H9 (cell line): ENCODE measurements around the gene CUL4A. TPM values are rescaled to one million over a fixed set of nuclear protein-coding genes. Genes with fewer than 3 reads are reported as not detected.

Source experiments
- DNase-seq: peaks from one replicate; pipeline ENCODE4 v3.0.0-alpha.2; 2017
- H2AFZ ChIP-seq: one replicate; pipeline ENCODE4 v1.6.1; 2013; ENCODE audit warnings: mild to moderate bottlenecking, low read length, control low read depth, moderate library complexity
- H2AK5ac ChIP-seq: 2 replicates; pipeline ENCODE4 v1.6.1; 2013; ENCODE audit warnings: low read length, control low read depth, mixed read lengths; ENCODE audit not compliant: insufficient read length
- H2BK120ac ChIP-seq: one replicate; pipeline ENCODE4 v1.6.1; 2013; ENCODE audit warnings: low read depth, mild to moderate bottlenecking, low read length, control low read depth, inconsistent platforms; ENCODE audit not compliant: poor library complexity, severe bottlenecking
- H2BK12ac ChIP-seq: 2 replicates; pipeline ENCODE4 v1.6.1; 2013; ENCODE audit warnings: low read length, control low read depth, mixed read lengths, low read depth; ENCODE audit not compliant: insufficient read length
- H2BK15ac ChIP-seq: 2 replicates; pipeline ENCODE4 v1.6.1; 2013; ENCODE audit warnings: low read depth, low read length, control low read depth
- H2BK20ac ChIP-seq: one replicate; pipeline ENCODE4 v1.6.1; 2013; ENCODE audit warnings: low read depth, mild to moderate bottlenecking, low read length, control low read depth, inconsistent platforms; ENCODE audit not compliant: poor library complexity, severe bottlenecking
- H2BK5ac ChIP-seq: 2 replicates; pipeline ENCODE4 v1.6.1; 2013; ENCODE audit warnings: low read length, control low read depth, mixed read lengths; ENCODE audit not compliant: insufficient read length
- H3K14ac ChIP-seq: 2 replicates; pipeline ENCODE4 v1.6.1; 2013; ENCODE audit warnings: low read length, control low read depth; ENCODE audit not compliant: insufficient read depth
- H3K18ac ChIP-seq: 2 replicates; pipeline ENCODE4 v1.6.1; 2013; ENCODE audit warnings: low read depth, mild to moderate bottlenecking, mixed read lengths, low read length, control low read depth; ENCODE audit not compliant: insufficient read length
- H3K23ac ChIP-seq: 2 replicates; pipeline ENCODE4 v1.6.1; 2013; ENCODE audit warnings: low read length, control low read depth, mixed read lengths, low read depth; ENCODE audit not compliant: insufficient read length
- H3K23me2 ChIP-seq: 2 replicates; pipeline ENCODE4 v1.6.1; 2013; ENCODE audit warnings: low read depth, mild to moderate bottlenecking, mixed read lengths, low read length, control low read depth; ENCODE audit not compliant: insufficient read length, poor library complexity, severe bottlenecking
- H3K27ac ChIP-seq: 2 replicates; pipeline ENCODE4 v1.5.1; 2013; ENCODE audit warnings: low read length, control low read depth, mixed read lengths, low read depth; ENCODE audit not compliant: insufficient read length
- H3K27me3 ChIP-seq: 2 replicates; pipeline ENCODE4 v1.6.1; 2013; ENCODE audit warnings: low read length, control low read depth, inconsistent platforms; ENCODE audit not compliant: insufficient read depth
- H3K4ac ChIP-seq: 2 replicates; pipeline ENCODE4 v1.6.1; 2013; ENCODE audit warnings: low read depth, mild to moderate bottlenecking, control low read depth, inconsistent platforms, low read length, moderate library complexity
- H3K4me1 ChIP-seq: 2 replicates; pipeline ENCODE4 v1.6.1; 2013; ENCODE audit warnings: low read length, control low read depth, inconsistent platforms; ENCODE audit not compliant: insufficient read depth
- H3K4me2 ChIP-seq: 2 replicates; pipeline ENCODE4 v1.6.1; 2013; ENCODE audit warnings: low read length, control low read depth, mixed read lengths; ENCODE audit not compliant: insufficient read length, insufficient read depth
- H3K56ac ChIP-seq: 2 replicates; pipeline ENCODE4 v1.6.1; 2013; ENCODE audit warnings: low read depth, mild to moderate bottlenecking, mixed read lengths, low read length, control low read depth; ENCODE audit not compliant: insufficient read length
- H3K79me1 ChIP-seq: 2 replicates; pipeline ENCODE4 v1.6.1; 2013; ENCODE audit warnings: low read depth, mild to moderate bottlenecking, moderate library complexity, low read length, control low read depth, inconsistent platforms; ENCODE audit not compliant: insufficient read depth, poor library complexity, severe bottlenecking
- H3K79me2 ChIP-seq: 2 replicates; pipeline ENCODE4 v1.6.1; 2013; ENCODE audit warnings: low read length, control low read depth, inconsistent platforms; ENCODE audit not compliant: insufficient read depth
- H3K9ac ChIP-seq: 2 replicates; pipeline ENCODE4 v1.6.1; 2013; ENCODE audit warnings: low read length, control low read depth, mixed read lengths; ENCODE audit not compliant: insufficient read length; ENCODE audit errors: extremely low read depth
- H3K9me3 ChIP-seq: one replicate; pipeline ENCODE4 v1.6.1; 2013; ENCODE audit warnings: low read depth, low read length, inconsistent platforms; ENCODE audit not compliant: control insufficient read depth
- H3T11ph ChIP-seq: one replicate; pipeline ENCODE4 v1.6.1; 2013; ENCODE audit warnings: mild to moderate bottlenecking, low read length, control low read depth, inconsistent platforms
- H4K20me1 ChIP-seq: one replicate; pipeline ENCODE4 v1.6.1; 2013; ENCODE audit not compliant: control insufficient read depth, insufficient read length, insufficient read depth
- H4K5ac ChIP-seq: 2 replicates; pipeline ENCODE4 v1.6.1; 2013; ENCODE audit warnings: low read depth, mild to moderate bottlenecking, mixed read lengths, low read length, control low read depth; ENCODE audit not compliant: insufficient read length
- H4K8ac ChIP-seq: replicated peaks from 2 replicates; pipeline ENCODE4 v1.6.1; 2013; ENCODE audit warnings: low read length, control low read depth, mixed read lengths, low read depth; ENCODE audit not compliant: insufficient read length
- H4K91ac ChIP-seq: 2 replicates; pipeline ENCODE4 v1.6.1; 2013; ENCODE audit warnings: low read depth, mild to moderate bottlenecking, moderate library complexity, mixed read lengths, low read length, control low read depth; ENCODE audit not compliant: insufficient read length
- H3K27ac Mint-ChIP-seq, 3 experiments: 2 replicates in 2 of 3; 3 replicates in 1 of 3; pipeline ENCODE4 v1.8.0; 2020 to 2021; ENCODE audit warnings: mixed read lengths in 3 of 3, mild to moderate bottlenecking in 1 of 3, moderate library complexity in 1 of 3
- H3K27me3 Mint-ChIP-seq: 2 replicates; pipeline ENCODE4 v1.8.0; 2021; ENCODE audit warnings: low read depth, mild to moderate bottlenecking, moderate library complexity, mixed read lengths
- H3K36me3 Mint-ChIP-seq, 3 experiments: 2 replicates in 2 of 3; 3 replicates in 1 of 3; pipeline ENCODE4 v1.8.0; 2020 to 2021; ENCODE audit warnings: low read depth in 3 of 3, mixed read lengths in 3 of 3; ENCODE audit not compliant: insufficient read depth in 1 of 3
- H3K4me1 Mint-ChIP-seq, 2 experiments: 2 replicates each; pipeline ENCODE4 v1.8.0; 2020; ENCODE audit warnings: mixed read lengths in 2 of 2
- H3K4me3 Mint-ChIP-seq, 2 experiments: 2 replicates in 1 of 2; 3 replicates in 1 of 2; pipeline ENCODE4 v1.8.0; 2020 to 2021; ENCODE audit warnings: mild to moderate bottlenecking in 2 of 2, mixed read lengths in 2 of 2, moderate library complexity in 1 of 2
- H3K9me3 Mint-ChIP-seq, 2 experiments: 2 replicates in 1 of 2; 3 replicates in 1 of 2; pipeline ENCODE4 v1.8.0; 2020; ENCODE audit warnings: mild to moderate bottlenecking in 2 of 2, mixed read lengths in 2 of 2, moderate library complexity in 1 of 2
- CTCF ChIP-seq: fragments of 200-600 bp; sonication (generic); conservative IDR thresholded peaks from 3 replicates; pipeline ENCODE4 v1.8.0; 2021; ENCODE audit warnings: antibody characterized with exemption, mild to moderate bottlenecking
- WGBS: extraction: QIAGEN DNeasy Blood & Tissue Kit; methylation state at CpG from one replicate; pipeline ENCODE4 v1.1.7; 2013; ENCODE audit warnings: missing lambda C conversion rate, low lambda C conversion rate, mixed read lengths; ENCODE audit not compliant: insufficient read length; ENCODE audit errors: extremely low coverage; 5-methylcytosine and 5-hydroxymethylcytosine counted together
- total RNA-seq: library from RNA; stranded (reverse); gene quantifications from 2 replicates; pipeline ENCODE4 v1.2.1, GENCODE V29; 2021

CUL4A gene
- total RNA-seq, 1 experiment from 2014 or later = 97.9 TPM

- peak; percentile 58 for TF ChIP-seq CTCF
- H3K14ac ChIP-seq = no peak overlapping the region
- no peak overlapping the region for H3K4ac ChIP-seq
- H3K23ac ChIP-seq = no peak overlapping the region
- H3K79me2 ChIP-seq = peaks cover 63% of the 10 kb centered on the region
- no CpG with 5 or more reads among the region's 10 CpGs for WGBS
- H2BK12ac ChIP-seq = no peak overlapping the region
- H2BK120ac ChIP-seq = no peak overlapping the region
- H4K5ac ChIP-seq = no peak overlapping the region
- no peak overlapping the region for H3K27ac ChIP-seq
- DNase-seq = peak; percentile 54
- H3K9ac ChIP-seq = no peak overlapping the region
- no peak overlapping the region for H2AK5ac ChIP-seq
- H2BK20ac ChIP-seq = no peak overlapping the region
- no peaks in the 10 kb centered on the region for H3K9me3 Mint-ChIP-seq
- H3K23me2 ChIP-seq = peaks cover 6% of the 10 kb centered on the region
- peaks cover 23 to 28% of the 10 kb centered on the region in 2 experiments for H3K4me1 Mint-ChIP-seq
- H3K27ac Mint-ChIP-seq = peak overlapping the region; percentile 24 to 82 (median 81); a peak in 5 of 7 replicates
- H3K4me2 ChIP-seq = no peak overlapping the region
- no peak overlapping the region for H4K91ac ChIP-seq
- H2BK5ac ChIP-seq = no peak overlapping the region
- H3K79me1 ChIP-seq = peaks cover under 1% of the 10 kb centered on the region
- no peak overlapping the region for H3K56ac ChIP-seq
- H3K9me3 ChIP-seq = no peaks in the 10 kb centered on the region
- H3K36me3 Mint-ChIP-seq = peaks cover 24 to 29% (median 27%) of the 10 kb centered on the region in 3 experiments
- H3T11ph ChIP-seq = no peak overlapping the region
- peak overlapping the region; percentile 73 to 91 for H3K4me3 Mint-ChIP-seq
- H4K8ac ChIP-seq = no peak overlapping the region
- H2BK15ac ChIP-seq = no peak overlapping the region
- peaks cover 5% of the 10 kb centered on the region; the same call in 1 of the 2 replicates for H3K4me1 ChIP-seq
- no peaks in the 10 kb centered on the region for H3K27me3 Mint-ChIP-seq
- no peaks in the 10 kb centered on the region for H4K20me1 ChIP-seq
- H2AFZ ChIP-seq = no peak overlapping the region
- no peak overlapping the region for H3K18ac ChIP-seq
- no peaks in the 10 kb centered on the region for H3K27me3 ChIP-seq
These were observed 2.4 kb downstream of the CUL4A start for GRCh38 chr13:113211774-113212173.
